IPS-18c (cell line): ENCODE measurements around the gene GP1BB.

ENCODE experiments used
- H3K4me3 ChIP-seq: 2 replicates; pipeline ENCODE4 v1.7.0; 2013; ENCODE audit warnings: low read depth, mild to moderate bottlenecking, low read length, moderate library complexity; ENCODE audit not compliant: insufficient read depth
- H3K9me3 ChIP-seq: one replicate; pipeline ENCODE4 v1.6.1; 2013; ENCODE audit warnings: mild to moderate bottlenecking, low read length, moderate library complexity; ENCODE audit not compliant: control insufficient read depth, insufficient read depth

GP1BB gene

GRCh38 chr22:19755722-19756287 lies 32.5 kb downstream of the GP1BB start:
- Histone ChIP-seq H3K9me3 (no peaks in the 10 kb centered on the region), H3K4me3 (peak overlapping the region; percentile 24; the same call in 1 of the 2 replicates)

- H3K4me3 ChIP-seq, result peak overlapping the region; percentile 24; the same call in 1 of the 2 replicates
Measured at GRCh38 chr22:19756288-19757128, 33.2 kb downstream of the GP1BB start.

GRCh38 chr22:19757140-19757984 lies 34.0 kb downstream of the GP1BB start:
- Histone ChIP-seq H3K4me3 (peak overlapping the region; percentile 4; the same call in 1 of the 2 replicates), H3K9me3 (no peaks in the 10 kb centered on the region)

More at GRCh38 chr22:19756288-19757128, 33.2 kb downstream of the GP1BB start:
- no peaks in the 10 kb centered on the region for H3K9me3 ChIP-seq

GRCh38 chr22:19757985-19758895 lies 34.9 kb downstream of the GP1BB start:
- Histone ChIP-seq H3K4me3 (no peak overlapping the region), H3K9me3 (no peaks in the 10 kb centered on the region)

- H3K4me3 ChIP-seq, result no peak overlapping the region
- no peaks in the 10 kb centered on the region for H3K9me3 ChIP-seq
Measured at GRCh38 chr22:19758896-19759426, 35.6 kb downstream of the GP1BB start.

- H3K9me3 ChIP-seq, result no peaks in the 10 kb centered on the region
- peak overlapping the region; percentile 15 for H3K4me3 ChIP-seq
Measured at GRCh38 chr22:19759427-19760057, 36.2 kb downstream of the GP1BB start.

GRCh38 chr22:19760058-19760950 lies 37.0 kb downstream of the GP1BB start, which contains the start of gene TBX1:
TSS of gene TBX1 (plus strand) at chr22:19760778. CDS start at chr22:19760844, 66 bp downstream.
- Histone ChIP-seq H3K9me3 (no peaks in the 10 kb centered on the region), H3K4me3 (peak within 1 kb of the TSS; percentile 15)

- peak overlapping the region; percentile 9; the same call in 1 of the 2 replicates for H3K4me3 ChIP-seq
- H3K9me3 ChIP-seq, result no peaks in the 10 kb centered on the region
Measured at GRCh38 chr22:19760951-19761724, 37.8 kb downstream of the GP1BB start.

GRCh38 chr22:19761725-19762567 lies 38.6 kb downstream of the GP1BB start:
- H3K9me3 ChIP-seq, result no peaks in the 10 kb centered on the region
- peak overlapping the region; percentile 9; the same call in 1 of the 2 replicates for H3K4me3 ChIP-seq

- Histone ChIP-seq H3K9me3 (no peaks in the 10 kb centered on the region), H3K4me3 (no peak overlapping the region)
Measured at GRCh38 chr22:19762568-19763457, 39.5 kb downstream of the GP1BB start.

- H3K9me3 ChIP-seq, result no peaks in the 10 kb centered on the region
- H3K4me3 ChIP-seq, result no peak overlapping the region
Measured at GRCh38 chr22:19763458-19764298, 40.3 kb downstream of the GP1BB start.

- Histone ChIP-seq H3K9me3 (no peaks in the 10 kb centered on the region), H3K4me3 (no peak overlapping the region)
Measured at GRCh38 chr22:19764299-19764593, 40.9 kb downstream of the GP1BB start.
